GM03348 (cell line): ENCODE measurements around the gene SLC25A42.
"Not testable (repeated sequence)": the region's sequence is repeated elsewhere in the genome, so short reads cannot be mapped to it uniquely, and the experiment has no call there.

Source experiments
- DNase-seq: peaks from one replicate; pipeline ENCODE4 v3.0.0; 2012; ENCODE audit warnings: low spot score

SLC25A42 gene, protein sequence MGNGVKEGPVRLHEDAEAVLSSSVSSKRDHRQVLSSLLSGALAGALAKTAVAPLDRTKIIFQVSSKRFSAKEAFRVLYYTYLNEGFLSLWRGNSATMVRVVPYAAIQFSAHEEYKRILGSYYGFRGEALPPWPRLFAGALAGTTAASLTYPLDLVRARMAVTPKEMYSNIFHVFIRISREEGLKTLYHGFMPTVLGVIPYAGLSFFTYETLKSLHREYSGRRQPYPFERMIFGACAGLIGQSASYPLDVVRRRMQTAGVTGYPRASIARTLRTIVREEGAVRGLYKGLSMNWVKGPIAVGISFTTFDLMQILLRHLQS

DNA sequence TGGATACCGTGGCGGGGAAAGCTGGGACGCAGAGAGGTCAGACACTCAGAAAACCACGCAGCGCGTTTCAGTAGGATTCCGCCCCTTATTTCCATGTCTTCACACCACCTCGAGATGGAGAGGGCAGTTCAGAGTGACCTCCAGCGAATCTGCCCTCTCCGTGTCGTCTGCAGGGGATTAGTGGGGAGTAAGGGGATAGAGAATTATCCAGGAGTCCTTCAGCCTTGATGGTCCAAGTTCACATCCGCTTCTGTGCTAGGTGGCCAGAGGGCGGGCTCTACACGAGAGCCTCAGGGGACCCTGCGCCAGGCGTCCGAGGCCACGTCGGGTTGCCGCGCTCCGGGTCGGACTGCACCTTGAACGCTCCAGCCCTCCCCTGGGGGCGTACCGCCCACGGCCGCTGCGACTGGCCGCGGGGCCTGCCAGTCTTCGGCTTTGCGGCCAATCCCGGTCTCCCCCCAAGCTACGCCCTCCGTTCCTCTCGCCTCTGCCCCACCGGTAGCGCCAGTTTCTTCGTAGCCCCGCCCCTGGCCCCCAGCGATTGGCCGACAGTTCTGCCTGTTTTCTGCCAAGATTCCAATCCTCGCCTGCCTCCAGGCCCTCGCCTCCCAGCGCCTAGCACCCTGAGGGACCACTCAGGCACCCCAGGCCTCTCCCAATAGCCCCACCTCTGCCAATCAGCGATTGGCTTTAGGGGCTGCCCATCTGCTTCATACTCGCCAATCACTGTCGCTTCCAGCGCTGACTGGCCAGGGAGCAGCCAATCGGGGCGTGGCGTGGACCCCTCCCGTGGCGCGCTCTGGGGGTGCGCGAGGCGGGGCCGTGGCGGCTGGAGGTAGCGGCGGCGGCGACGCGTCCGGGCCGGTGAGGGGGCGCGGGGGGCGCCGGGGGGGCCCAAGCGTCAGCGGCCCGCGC, at the start of gene SLC25A42:
TSS of gene SLC25A42 (plus strand) at position 812 of the 915 bp plus-strand sequence. CDS start 32,131 bp downstream, outside the sequence.
- DNase-seq: peak; percentile 100

DNA sequence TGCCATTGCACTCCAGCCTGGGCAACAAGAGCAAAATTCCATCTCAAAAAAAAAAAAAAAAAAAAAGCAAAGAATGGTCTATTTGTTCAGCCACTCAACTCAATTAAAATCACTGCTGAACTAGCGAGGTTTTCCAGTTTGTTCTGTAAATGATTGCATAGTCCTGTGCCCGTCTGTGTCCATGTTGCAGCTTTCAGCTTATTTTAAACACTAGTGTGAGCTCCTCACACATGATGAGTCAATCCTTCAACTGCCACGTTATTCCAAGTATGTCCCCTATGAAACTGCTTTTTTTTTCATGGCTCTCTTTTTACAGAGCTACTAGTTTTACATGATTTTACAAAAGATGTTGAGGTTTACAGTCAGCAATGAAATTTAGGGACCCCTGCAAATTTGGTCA, 42.7 kb upstream of the SLC25A42 start:
- DNase-seq: peak; percentile 62

GRCh38 chr19:19022380-19022961, 41.3 kb upstream of the SLC25A42 start:
- DNase-seq: no peak

GRCh38 chr19:19023376-19023775, 40.4 kb upstream of the SLC25A42 start:
- DNase-seq: not testable (repeated sequence)

- DNase-seq: no peak
Observed at GRCh38 chr19:19025861-19026260, 37.9 kb upstream of the SLC25A42 start.

DNA sequence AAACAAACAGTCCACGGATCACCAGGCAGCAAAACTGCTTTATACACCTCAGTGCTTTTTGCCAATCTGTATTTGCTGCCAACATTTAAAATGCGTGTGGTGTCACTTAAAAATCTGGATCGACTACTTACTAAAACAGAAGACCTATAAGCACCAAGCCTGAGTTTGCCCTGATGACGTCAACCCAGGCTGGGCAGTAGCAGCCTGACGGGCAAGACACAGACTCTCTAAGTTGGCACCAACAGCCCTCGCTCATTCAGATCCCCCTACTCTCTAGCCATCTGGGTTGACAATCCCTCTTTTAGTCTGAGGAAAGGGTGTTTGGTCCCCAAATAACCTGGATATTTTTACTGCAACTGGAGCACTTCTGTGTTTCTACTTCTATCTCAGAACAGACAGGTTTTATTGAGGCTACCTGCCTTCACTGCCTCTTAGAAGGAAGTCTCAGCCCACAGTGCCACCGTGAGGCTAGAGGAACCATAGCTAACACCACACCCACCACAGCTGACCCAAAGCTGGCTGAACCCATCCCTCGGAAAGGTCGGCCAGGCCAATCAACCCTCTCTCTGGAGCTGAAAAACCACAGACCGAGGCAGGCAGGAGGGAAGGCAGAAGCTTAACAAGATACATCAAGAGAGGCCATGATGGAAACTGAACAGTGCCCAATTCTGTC, 37.4 kb upstream of the SLC25A42 start:
- DNase-seq: no peak

GRCh38 chr19:19027228-19027627, 36.6 kb upstream of the SLC25A42 start:
- no peak for DNase-seq

- DNase-seq: no peak
Observed at GRCh38 chr19:19028526-19028925, 35.3 kb upstream of the SLC25A42 start.

GRCh38 chr19:19031891-19032290, 31.9 kb upstream of the SLC25A42 start:
- no peak for DNase-seq

- peak; percentile 94 for DNase-seq
Observed at GRCh38 chr19:19032420-19033175, 31.2 kb upstream of the SLC25A42 start.

- no peak for DNase-seq
Observed at GRCh38 chr19:19033176-19033425, 30.7 kb upstream of the SLC25A42 start.

DNA sequence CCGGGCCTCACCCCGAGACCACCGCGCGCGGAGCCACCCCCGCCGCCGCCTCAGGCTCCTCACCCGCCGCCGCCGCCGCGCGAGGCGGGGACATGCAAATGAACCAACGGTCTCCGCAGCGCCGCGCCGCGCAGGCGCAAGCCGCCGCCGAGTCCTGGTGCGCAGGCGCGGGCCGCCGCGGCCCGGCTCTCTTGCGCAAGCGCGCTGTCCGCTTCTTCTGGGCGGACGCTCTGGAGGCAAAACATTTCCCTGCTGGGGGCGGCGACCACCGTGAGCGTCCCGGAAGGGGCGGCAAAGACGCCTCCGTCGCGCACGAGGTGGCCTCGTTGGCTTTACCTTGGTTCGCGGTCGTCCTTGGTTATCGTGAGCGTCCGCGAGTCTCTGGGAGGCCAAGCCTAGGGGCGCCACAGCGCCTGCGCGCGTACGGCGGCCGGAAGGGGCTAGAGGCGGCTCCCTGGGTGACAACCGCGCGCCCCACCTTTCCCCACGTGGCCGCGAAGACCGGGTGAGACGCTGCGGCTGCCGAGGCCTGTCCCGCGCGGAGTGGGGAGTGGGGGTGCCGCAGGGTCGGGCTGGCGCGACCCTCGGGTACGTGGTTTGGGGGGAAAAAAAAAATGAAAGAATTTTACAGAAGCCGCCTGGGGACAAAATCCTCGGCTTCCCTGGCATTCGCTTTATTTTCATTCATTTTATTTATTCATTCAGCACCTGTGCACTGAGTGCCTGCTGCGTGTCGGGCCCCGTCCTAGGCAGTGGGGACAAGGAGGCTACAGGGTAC, 30.2 kb upstream of the SLC25A42 start, which contains the start of the genes ARMC6 and SUGP2:
TSS of gene ARMC6 (plus strand) at position 178 of the 778 bp plus-strand sequence. CDS start 607 bp downstream, outside the sequence.
TSS of gene SUGP2 (minus strand) at position 92 of the 778 bp plus-strand sequence. CDS start 2,446 bp downstream, outside the sequence.
- peak; percentile 99 for DNase-seq

DNA sequence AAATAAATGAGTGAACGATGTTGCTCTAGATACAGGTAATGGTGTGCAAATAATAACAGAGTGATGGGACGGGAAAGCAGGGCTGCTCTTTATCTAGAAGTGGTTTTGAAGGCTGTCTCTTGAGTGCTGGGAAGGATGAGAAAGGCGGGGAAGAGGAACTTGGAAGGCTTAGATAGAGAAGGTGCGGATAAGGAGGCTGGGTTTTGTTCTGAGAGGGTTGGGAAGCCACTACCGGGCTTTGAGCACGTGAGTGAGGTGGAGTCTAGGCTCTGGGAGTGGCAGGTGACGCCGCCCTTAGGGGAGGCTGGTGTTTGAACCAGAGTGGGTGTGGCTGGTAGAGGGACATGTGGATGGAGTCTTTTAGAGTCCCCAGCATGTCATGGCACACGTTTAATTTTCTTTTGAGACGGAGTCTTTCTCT, 29.6 kb upstream of the SLC25A42 start:
- peak; percentile 79 for DNase-seq

DNA sequence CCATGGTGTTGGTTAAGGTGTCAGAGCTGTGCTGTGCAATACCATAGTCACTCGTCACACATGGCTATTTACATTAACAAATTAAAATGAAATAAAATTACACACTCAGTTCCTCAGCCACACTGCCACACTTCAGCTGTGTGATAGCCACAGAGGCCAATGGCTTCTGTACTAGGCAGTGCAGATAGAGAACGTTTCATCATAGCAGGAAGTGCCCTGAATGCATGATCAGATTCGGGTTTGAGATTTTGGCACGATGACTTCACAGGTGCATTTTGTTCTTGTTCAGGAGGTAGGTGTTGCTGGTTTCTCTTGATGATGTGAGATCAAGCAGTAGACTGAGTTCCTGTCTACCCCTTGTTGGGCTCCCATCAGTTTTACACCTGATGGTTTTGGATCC, 23.9 kb upstream of the SLC25A42 start:
- no peak for DNase-seq

GRCh38 chr19:19040417-19040816, 23.4 kb upstream of the SLC25A42 start:
- peak; percentile 65 for DNase-seq

- no peak for DNase-seq
Observed at GRCh38 chr19:19042732-19043280, 21.0 kb upstream of the SLC25A42 start.

- DNase-seq: no peak
Observed at GRCh38 chr19:19043481-19043880, 20.3 kb upstream of the SLC25A42 start.

- no peak for DNase-seq
Observed at GRCh38 chr19:19043881-19044280, 19.9 kb upstream of the SLC25A42 start.

DNA sequence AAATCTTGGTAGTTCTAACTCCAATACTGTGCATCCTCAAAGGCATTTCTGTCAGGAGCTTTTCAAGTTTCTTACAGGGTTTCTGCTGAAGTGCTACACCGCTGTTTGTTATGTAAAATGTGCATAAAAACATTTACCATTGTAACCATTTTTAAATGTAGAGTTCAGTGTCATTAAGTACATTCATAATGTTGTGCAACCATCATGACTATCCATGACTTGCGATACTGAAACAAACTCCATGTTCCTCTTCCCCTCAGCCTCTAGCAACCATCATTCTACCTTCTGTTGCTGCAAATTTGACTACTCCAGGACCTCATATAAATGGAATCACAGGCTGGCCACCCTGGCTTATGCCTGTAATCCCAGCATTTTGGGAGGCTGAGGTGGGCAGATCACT, 14.4 kb upstream of the SLC25A42 start:
- no peak for DNase-seq

DNA sequence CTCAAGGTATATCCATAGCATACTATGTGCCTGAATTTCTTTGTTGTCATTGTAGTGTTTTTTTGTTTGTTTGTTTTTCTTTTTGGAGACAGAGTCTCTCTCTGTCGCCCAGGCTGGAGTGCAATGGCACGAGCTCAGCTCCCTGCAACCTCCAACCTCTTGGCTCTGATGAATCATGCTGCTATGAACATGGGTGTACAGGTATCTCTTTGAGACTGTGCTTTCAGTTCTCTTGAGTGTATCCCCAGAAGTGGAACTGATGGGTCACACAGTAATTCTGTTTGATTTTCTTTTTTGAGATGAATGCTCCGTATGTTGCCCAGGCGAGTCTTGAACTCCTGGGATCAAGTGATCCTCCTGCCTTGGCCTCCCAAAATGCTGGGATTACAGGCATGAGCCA, 13.7 kb upstream of the SLC25A42 start:
- no peak for DNase-seq
